ENCODE data around the gene LEPROT.
"Not testable (repeated sequence)": the region's sequence is repeated elsewhere in the genome, so short reads cannot be mapped to it uniquely, and the experiment has no call there.

The LEPROT gene

GRCh38 chr1:65441464-65441863, 21.0 kb downstream of the LEPROT start:
- no peak for DNase-seq

- DNase-seq, result no peak
These were observed 22.0 kb downstream of the LEPROT start for GRCh38 chr1:65442442-65442841.

GRCh38 chr1:65443647-65444046, 23.2 kb downstream of the LEPROT start:
- DNase-seq, result no peak

- DNase-seq, result no peak
These were observed 23.7 kb downstream of the LEPROT start for GRCh38 chr1:65444128-65444640.

- no peak for DNase-seq
These were observed 25.4 kb downstream of the LEPROT start for GRCh38 chr1:65445837-65446236.

GRCh38 chr1:65449214-65449823, 28.9 kb downstream of the LEPROT start:
- DNase-seq, result no peak

- DNase-seq, result not testable (repeated sequence)
These were observed 35.2 kb downstream of the LEPROT start for GRCh38 chr1:65455678-65456077.

- no peak for DNase-seq
These were observed 36.0 kb downstream of the LEPROT start for GRCh38 chr1:65456481-65456880.

GRCh38 chr1:65457868-65458267, 37.4 kb downstream of the LEPROT start:
- no peak for DNase-seq

GRCh38 chr1:65458730-65459396, 38.4 kb downstream of the LEPROT start:
- DNase-seq, result no peak

- DNase-seq, result no peak
These were observed 38.9 kb downstream of the LEPROT start for GRCh38 chr1:65459397-65459768.

- not testable (repeated sequence) for DNase-seq
These were observed 45.4 kb downstream of the LEPROT start for GRCh38 chr1:65465837-65466236.

- no peak for DNase-seq
These were observed 47.1 kb downstream of the LEPROT start for GRCh38 chr1:65467536-65467935.

GRCh38 chr1:65469126-65469888, 48.8 kb downstream of the LEPROT start:
- DNase-seq, result no peak

GRCh38 chr1:65469889-65470340, 49.4 kb downstream of the LEPROT start:
- no peak for DNase-seq

GRCh38 chr1:65470766-65471165, 50.3 kb downstream of the LEPROT start:
- DNase-seq, result no peak

GRCh38 chr1:65471213-65471833, 50.9 kb downstream of the LEPROT start:
- DNase-seq, result no peak

- no peak for DNase-seq
These were observed 51.4 kb downstream of the LEPROT start for GRCh38 chr1:65471861-65472332.

GRCh38 chr1:65476327-65476726, 55.9 kb downstream of the LEPROT start:
- DNase-seq, result no peak

- no peak for DNase-seq
These were observed 57.2 kb downstream of the LEPROT start for GRCh38 chr1:65477414-65478378.

- DNase-seq, result no peak
These were observed 58.0 kb downstream of the LEPROT start for GRCh38 chr1:65478379-65479026.
